Breast epithelium (tissue), 3 donors: Measurements from ENCODE around the gene HUS1.

Experiments used
- POLR2A ChIP-seq: fragments of 450-650 bp; IDR thresholded peaks from one replicate; pipeline ENCODE4 v1.6.1; 2016; ENCODE audit warnings: antibody characterized with exemption, mild to moderate bottlenecking, moderate library complexity
- TF ChIP-seq, protein P1 (sequence below), 3 donors: fragments of 450-650 bp; IDR thresholded peaks; one replicate each; pipeline ENCODE4 v1.5.1; 2016 to 2017; ENCODE audit warnings: antibody characterized with exemption in 3 of 3, mild to moderate bottlenecking in 3 of 3, moderate library complexity in 3 of 3

DNA sequence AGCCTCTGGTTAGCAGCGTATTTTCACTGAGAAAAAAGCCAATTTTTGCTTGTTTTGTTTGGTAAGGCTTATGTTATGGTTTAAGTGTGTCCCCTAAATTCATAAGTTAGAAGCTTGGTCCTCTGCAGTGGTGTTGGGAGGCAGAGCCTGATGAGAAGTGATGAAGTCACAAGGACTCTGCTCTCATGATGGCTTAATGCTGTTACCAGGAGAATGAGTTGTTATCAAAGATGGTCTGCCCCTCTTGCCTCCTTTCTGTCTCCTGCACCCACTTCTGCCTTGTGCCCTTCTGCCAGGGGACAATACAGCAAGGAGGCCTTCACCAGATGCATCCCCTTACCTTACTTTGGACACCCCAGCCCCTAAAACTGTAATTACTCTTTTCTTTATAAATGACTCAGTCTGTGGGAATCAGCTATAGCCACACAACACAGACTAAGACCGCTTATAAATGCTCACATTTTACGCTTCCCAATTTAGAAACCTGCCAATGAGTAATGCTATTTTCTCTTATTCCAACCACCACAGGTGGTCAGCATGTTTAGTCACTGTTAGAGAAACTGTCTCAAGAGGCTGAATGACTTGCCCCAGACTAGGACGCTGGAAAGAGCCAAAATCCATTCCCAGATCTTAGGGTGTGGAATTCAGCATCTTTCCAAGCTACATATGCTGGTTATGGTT lies 25.0 kb downstream of the HUS1 start:
- TF ChIP-seq, protein P1, sequence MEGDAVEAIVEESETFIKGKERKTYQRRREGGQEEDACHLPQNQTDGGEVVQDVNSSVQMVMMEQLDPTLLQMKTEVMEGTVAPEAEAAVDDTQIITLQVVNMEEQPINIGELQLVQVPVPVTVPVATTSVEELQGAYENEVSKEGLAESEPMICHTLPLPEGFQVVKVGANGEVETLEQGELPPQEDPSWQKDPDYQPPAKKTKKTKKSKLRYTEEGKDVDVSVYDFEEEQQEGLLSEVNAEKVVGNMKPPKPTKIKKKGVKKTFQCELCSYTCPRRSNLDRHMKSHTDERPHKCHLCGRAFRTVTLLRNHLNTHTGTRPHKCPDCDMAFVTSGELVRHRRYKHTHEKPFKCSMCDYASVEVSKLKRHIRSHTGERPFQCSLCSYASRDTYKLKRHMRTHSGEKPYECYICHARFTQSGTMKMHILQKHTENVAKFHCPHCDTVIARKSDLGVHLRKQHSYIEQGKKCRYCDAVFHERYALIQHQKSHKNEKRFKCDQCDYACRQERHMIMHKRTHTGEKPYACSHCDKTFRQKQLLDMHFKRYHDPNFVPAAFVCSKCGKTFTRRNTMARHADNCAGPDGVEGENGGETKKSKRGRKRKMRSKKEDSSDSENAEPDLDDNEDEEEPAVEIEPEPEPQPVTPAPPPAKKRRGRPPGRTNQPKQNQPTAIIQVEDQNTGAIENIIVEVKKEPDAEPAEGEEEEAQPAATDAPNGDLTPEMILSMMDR (IDR thresholded peaks at IDR 0.05) = no peak
- no peak for TF ChIP-seq POLR2A
